Right lung (tissue), 10 donors: ENCODE data around the gene DYRK3. TPM values are rescaled to one million over a fixed set of nuclear protein-coding genes. Genes with fewer than 3 reads are reported as not detected.
A peak's percentile ranks its signal among the peaks of the same experiment; 100 is the strongest.

Source experiments
- DNase-seq, 2 donors: peaks; one replicate each; pipeline ENCODE4 v3.0.0-alpha.2; 2013
- long read RNA-seq, 8 donors: transcript quantifications; one replicate each; lab custom pipeline, GENCODE V29; 2026
- polyA plus RNA-seq, 5 donors: library from polyadenylated mRNA; unstranded; fragments of 120-200 nt; gene quantifications; one replicate each; pipeline versions ENCODE4 v1.2.1 to v1.2.3, GENCODE V29; 2013; ENCODE audit warnings: inconsistent platforms in 1 of 5, low replicate concordance in 1 of 5; ENCODE audit not compliant: insufficient read length in 5 of 5, insufficient read depth in 1 of 5

Gene DYRK3
- 1 to 10 TPM; 7.3 to 8.9 (median 7.5) TPM for polyA plus RNA-seq
- long read RNA-seq, donor 1, transcript DYRK3-203 (3 exons, 2,163 nt) = major isoform, 5 of 5 reads
- long read RNA-seq, donor 1, partial matches to known transcripts = 0 of 5 reads
- long read RNA-seq, donor 1, other reads (novel, unspliced or antisense) = 0 of 5 reads
- long read RNA-seq, donor 2, partial matches to known transcripts = 0 of 3 reads
- long read RNA-seq, donor 2, other reads (novel, unspliced or antisense) = 0 of 3 reads
- long read RNA-seq, donor 3, partial matches to known transcripts = 0 of 1 reads
- long read RNA-seq, donor 3, other reads (novel, unspliced or antisense) = 0 of 1 reads
- long read RNA-seq, donor 4, partial matches to known transcripts = 0 of 1 reads
- long read RNA-seq, donor 4, other reads (novel, unspliced or antisense) = 0 of 1 reads
- long read RNA-seq, donor 5, transcript DYRK3-203 (3 exons, 2,163 nt) = major isoform, 6 of 6 reads
- long read RNA-seq, donor 5, partial matches to known transcripts = 0 of 6 reads
- long read RNA-seq, donor 5, other reads (novel, unspliced or antisense) = 0 of 6 reads
- long read RNA-seq, donor 6, partial matches to known transcripts = 0 of 2 reads
- long read RNA-seq, donor 6, other reads (novel, unspliced or antisense) = 0 of 2 reads
- long read RNA-seq, donor 7, partial matches to known transcripts = 0 of 1 reads
- long read RNA-seq, donor 7, other reads (novel, unspliced or antisense) = 0 of 1 reads
- long read RNA-seq, donor 8 = 0 reads

GRCh38 chr1:206635080-206635977 is at the start of gene DYRK3:
DYRK3 (plus strand) TSS chr1:206635536; CDS start chr1:206635704, 168 bp downstream.
- DNase-seq = peak; percentile 93

DNA sequence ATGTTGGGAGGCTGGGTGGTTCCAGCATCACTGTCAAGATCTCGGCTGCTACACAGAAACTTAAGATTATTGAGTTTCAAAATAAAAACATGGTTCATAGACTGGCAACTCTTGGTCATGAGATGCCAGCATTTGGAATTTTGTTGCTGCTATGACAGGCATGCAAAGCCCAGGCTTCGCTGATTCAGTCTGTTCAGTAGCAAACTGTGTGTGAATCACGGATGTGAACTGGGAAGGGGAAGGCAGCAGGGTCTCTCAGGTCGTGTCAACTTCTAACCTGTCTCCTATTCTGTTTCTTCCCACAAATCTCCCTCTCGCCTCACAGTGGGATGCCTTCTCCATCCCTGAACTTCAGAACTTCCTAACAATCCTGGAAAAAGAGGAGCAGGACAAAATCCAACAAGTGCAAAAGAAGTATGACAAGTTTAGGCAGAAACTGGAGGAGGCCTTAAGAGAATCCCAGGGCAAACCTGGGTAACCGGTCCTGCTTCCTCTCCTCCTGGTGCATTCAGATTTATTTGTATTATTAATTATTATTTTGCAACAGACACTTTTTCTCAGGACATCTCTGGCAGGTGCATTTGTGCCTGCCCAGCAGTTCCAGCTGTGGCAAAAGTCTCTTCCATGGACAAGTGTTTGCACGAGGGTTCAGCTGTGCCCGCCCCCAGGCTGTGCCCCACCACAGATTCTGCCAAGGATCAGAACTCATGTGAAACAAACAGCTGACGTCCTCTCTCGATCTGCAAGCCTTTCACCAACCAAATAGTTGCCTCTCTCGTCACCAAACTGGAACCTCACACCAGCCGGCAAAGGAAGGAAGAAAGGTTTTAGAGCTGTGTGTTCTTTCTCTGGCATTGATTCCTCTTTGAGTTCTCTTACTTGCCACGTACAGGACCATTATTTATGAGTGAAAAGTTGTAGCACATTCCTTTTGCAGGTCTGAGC is 48.6 kb upstream of the DYRK3 start:
- DNase-seq = no peak

DNA sequence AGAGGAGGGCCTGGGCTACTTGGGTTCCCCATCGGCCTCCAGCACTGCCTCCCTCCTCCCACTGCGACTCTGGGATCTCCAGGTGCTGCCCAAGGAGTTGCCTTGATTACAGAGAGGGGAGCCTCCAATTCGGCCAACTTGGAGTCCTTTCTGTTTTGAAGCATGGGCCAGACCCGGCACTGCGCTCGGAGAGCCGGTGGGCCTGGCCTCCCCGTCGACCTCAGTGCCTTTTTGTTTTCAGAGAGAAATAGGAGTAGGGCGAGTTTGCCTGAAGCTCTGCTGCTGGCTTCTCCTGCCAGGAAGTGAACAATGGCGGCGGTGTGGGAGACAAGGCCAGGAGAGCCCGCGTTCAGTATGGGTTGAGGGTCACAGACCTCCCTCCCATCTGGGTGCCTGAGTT is 47.4 kb upstream of the DYRK3 start:
- no peak for DNase-seq

GRCh38 chr1:206588492-206588891 is 46.8 kb upstream of the DYRK3 start:
- DNase-seq = no peak

DNA sequence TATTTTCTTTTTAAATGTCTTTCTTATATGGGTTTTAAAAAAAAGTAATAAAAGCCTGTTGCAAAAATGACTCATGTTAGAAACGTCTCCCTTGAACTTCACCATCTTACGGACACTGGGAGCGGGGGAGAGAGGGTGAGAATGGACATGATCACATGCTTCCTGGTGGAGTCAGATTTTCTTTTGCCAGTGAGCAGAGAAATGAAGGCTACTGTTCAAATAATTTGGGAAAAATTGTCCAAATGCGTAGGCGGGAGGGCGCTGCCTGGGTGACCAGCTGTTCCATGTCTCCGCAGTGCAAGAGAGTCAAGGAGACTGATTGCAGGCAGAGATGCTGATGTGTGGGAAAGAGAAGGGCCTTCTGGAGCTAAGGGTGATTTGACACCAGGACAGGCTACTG is 46.1 kb upstream of the DYRK3 start:
- DNase-seq = peak; percentile 52 to 53

- no peak for DNase-seq
Observed at GRCh38 chr1:206590025-206590758, 45.1 kb upstream of the DYRK3 start.

DNA sequence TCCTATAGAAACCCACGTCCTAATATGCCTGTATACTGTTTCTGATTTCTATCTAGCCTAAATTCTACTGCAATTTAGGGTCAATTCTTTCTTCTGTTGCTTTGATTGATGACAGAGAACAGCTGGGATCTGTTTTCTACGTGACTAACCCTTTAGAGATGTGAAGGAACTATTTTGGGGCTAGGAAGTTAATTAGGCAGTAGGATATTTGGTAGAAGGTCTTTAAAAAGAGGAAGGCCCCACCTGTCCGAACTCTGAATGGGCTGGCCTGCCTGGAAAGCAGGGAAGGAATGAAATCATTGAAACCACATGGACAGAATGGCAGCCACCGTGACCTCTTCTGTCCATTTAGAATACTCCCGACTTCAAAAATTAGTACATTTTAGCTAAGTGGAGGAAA is 44.1 kb upstream of the DYRK3 start:
- DNase-seq = no peak

DNA sequence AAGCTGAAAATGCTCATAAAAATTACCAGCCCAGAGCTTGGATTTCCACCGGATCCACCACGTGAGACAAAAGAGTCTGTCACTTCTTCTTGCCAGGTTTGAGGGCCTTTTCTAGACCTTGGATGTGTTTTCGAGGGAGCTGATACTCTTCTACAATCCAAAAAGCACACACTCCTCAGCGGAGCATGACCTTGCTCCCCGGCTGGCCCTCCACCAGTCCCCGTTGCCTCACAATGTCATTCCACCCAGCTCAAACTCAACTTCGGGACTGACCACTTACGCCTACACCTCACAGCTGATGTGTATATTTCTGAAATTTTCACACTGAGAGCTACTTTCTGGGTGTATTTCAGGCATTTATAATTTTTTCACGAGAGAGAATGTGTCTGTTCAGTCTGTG is 43.6 kb upstream of the DYRK3 start:
- DNase-seq = no peak

GRCh38 chr1:206593351-206593925 is 41.9 kb upstream of the DYRK3 start:
- DNase-seq = no peak

DNA sequence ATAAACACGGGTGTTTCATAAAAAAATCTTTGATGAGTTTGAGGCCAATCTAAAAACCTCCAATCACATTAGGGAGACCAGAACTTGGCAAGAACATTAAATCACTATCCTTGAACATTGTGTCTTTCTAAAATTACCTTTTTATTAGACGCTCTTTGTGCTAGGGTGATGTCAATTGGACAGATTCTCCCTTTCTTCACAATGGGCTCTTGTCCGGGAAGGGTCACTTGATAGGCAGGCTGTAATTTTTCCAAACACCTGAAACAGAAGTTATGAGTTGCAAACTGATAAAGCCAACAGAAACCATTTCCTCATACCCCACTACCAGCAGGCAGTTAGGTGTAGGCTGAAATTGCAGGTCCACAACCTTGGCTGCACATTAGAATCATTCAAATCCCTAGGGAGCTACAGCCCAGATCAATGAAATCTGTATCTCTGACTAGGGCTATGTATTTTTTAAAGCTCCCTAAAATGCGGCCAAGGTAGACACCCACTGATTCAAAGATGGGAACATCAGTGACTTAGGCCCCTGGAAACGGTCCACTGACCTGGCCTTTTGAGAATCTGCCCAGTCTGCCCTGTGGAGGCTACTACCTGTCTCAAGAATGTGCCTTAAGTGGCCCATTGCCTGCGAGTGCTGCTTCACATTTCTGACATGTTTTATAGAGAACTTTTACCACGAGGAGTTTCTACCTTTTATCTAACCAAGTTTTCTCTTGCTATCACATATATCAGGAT is 39.6 kb upstream of the DYRK3 start:
- no peak for DNase-seq

DNA sequence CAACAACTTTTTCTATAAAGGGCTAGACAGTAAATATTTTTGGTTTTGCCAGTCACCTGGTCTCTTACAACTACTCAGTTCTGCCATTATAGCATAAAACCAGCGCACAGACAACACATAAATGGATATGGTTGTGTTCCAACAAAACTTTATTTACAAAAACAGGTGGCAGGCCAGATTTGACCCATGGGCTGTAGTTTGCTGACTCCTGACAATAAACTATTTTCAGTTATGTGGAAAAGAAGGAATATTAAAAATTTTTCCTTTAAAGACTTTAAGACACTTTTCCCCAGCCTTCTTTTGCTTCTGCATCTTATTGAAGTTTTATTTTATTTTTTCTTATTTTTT is 39.0 kb upstream of the DYRK3 start:
- DNase-seq = no peak

- no peak for DNase-seq
Observed at GRCh38 chr1:206600527-206600926, 34.8 kb upstream of the DYRK3 start.

DNA sequence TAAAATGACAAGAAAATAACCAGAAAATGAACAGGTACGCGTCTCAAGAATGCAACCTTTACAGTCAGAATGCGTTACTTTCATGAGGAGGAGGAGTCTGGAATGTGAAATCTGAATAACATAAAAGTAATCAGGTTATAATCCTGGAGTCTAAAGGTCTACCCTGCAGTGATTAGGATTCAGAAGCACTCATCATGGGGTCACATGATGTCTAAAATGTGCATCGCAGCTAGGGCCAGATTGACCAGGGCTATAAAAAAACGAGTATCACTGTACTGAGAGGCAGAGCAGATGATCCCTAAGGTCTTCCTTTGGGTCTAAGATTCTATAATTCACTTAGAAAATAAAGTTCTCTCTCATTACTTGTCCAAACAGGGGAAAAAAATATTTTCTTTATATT is 30.5 kb upstream of the DYRK3 start:
- DNase-seq = no peak

- DNase-seq = no peak
Observed at GRCh38 chr1:206606867-206607266, 28.5 kb upstream of the DYRK3 start.

DNA sequence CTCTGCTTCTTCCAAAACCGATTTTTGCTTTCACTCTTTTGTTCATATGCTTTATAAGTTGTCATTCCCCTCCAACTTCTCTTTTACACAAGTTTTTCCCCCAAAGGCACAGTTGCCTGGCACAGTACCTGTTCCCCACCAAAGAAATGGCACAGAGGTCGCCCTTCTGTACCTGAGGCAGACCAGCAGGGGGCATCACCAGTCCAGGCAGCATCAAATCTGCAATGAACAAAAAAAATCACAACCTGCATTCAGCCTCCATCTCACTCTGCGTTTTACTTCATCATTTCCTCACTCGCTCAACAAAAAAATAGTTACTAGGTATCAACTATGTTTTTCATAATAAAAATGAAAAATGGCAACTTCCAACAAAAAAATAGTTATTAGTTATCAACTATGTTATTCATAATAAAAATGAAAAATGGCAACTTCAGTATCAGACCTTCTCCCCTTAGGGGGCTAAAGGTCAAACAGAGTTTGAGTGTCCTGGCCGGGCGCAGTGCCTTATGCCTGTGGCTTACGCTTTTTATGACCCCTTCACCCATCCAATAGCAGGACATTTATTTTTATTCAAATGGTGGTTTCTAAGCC is 27.1 kb upstream of the DYRK3 start:
- DNase-seq = no peak

GRCh38 chr1:206609229-206609991 is 25.9 kb upstream of the DYRK3 start:
- no peak for DNase-seq

- DNase-seq = peak; percentile 96 to 97
Observed at GRCh38 chr1:206612129-206612876, 23.0 kb upstream of the DYRK3 start, which contains the start of gene EIF2D. EIF2D (minus strand) TSS chr1:206612465; CDS start chr1:206612342, 123 bp downstream.
